ENCODE results near the gene SMIM29. TPM values are rescaled to one million over a fixed set of nuclear protein-coding genes. Genes with fewer than 3 reads are reported as not detected.

SMIM29 gene
- total RNA-seq, 4 donors from 2014 or later = 17.3 to 21.6 (median 18.2) TPM

GRCh38 chr6:34231566-34232336 lies 17.1 kb downstream of the SMIM29 start:
- Histone ChIP-seq H3K9me3 (no peaks in the 10 kb centered on the region), H3K27me3 (no peaks in the 10 kb centered on the region), H3K4me3 (no peak overlapping the region), H3K27ac (peak overlapping the region in 1 of 4 donors; percentile 95), H3K36me3 (no peaks in the 10 kb centered on the region), H3K4me1 (peaks cover 12 to 67% (median 34%) of the 10 kb centered on the region in 3 donors)
- 95 to 97% methylated on average over 11 to 16 of the region's 17 CpGs for WGBS, 2 donors
- TF ChIP-seq POLR2A (IDR thresholded peaks at IDR 0.05) (no peak), CTCF (IDR thresholded peaks at IDR 0.05) (no peak)
- no peak for DNase-seq
- intact Hi-C loops (cut with DNase I) = no loop called here

- H3K4me3 ChIP-seq = no peak overlapping the region
- H3K27ac ChIP-seq = peak overlapping the region; percentile 10 to 99 (median 56)
- H3K4me1 ChIP-seq = peaks cover 18 to 68% (median 37%) of the 10 kb centered on the region in 3 donors
- intact Hi-C loops (cut with DNase I) = no loop called here
- no peak for DNase-seq
- H3K36me3 ChIP-seq = no peaks in the 10 kb centered on the region
- 72 to 77% methylated on average over 5 of the region's 5 CpGs for WGBS, 2 donors
- no peaks in the 10 kb centered on the region for H3K9me3 ChIP-seq
- no peaks in the 10 kb centered on the region for H3K27me3 ChIP-seq
- TF ChIP-seq CTCF (IDR thresholded peaks at IDR 0.05) (no peak), POLR2A (IDR thresholded peaks at IDR 0.05) (no peak)
These were observed 18.0 kb downstream of the SMIM29 start for GRCh38 chr6:34230653-34231371.

GRCh38 chr6:34229877-34230276 lies 18.9 kb downstream of the SMIM29 start:
- Histone ChIP-seq H3K27me3 (no peaks in the 10 kb centered on the region), H3K9me3 (no peaks in the 10 kb centered on the region), H3K4me3 (no peak overlapping the region), H3K36me3 (no peaks in the 10 kb centered on the region), H3K4me1 (peaks cover 18 to 68% (median 34%) of the 10 kb centered on the region in 3 donors), H3K27ac (peak overlapping the region; percentile 35 to 99 (median 86))
- WGBS, 2 donors = 93 to 97% methylated on average over 7 to 8 of the region's 8 CpGs
- no peak for TF ChIP-seq POLR2A (IDR thresholded peaks at IDR 0.05)
- TF ChIP-seq CTCF (IDR thresholded peaks at IDR 0.05) = no peak
- intact Hi-C loops (cut with DNase I) = no loop called here
- DNase-seq = no peak

GRCh38 chr6:34227761-34228421 lies 20.9 kb downstream of the SMIM29 start:
- no peak for TF ChIP-seq CTCF (IDR thresholded peaks at IDR 0.05)
- no peak for TF ChIP-seq POLR2A (IDR thresholded peaks at IDR 0.05)
- DNase-seq = no peak
- 58 to 73% methylated on average over 10 to 13 of the region's 16 CpGs for WGBS, 2 donors
- H3K27ac ChIP-seq = peak overlapping the region; percentile 70 to 99 (median 86)
- intact Hi-C loops (cut with DNase I) = no loop called here
- H3K4me1 ChIP-seq = peaks cover 25 to 81% (median 47%) of the 10 kb centered on the region in 3 donors
- no peaks in the 10 kb centered on the region for H3K36me3 ChIP-seq
- H3K27me3 ChIP-seq = no peaks in the 10 kb centered on the region
- no peak overlapping the region for H3K4me3 ChIP-seq
- H3K9me3 ChIP-seq = no peaks in the 10 kb centered on the region

Data from esophagus squamous epithelium (tissue), 5 donors.